RPMI7951 (cell line): ENCODE measurements around the gene C1QTNF6. TPM values are rescaled to one million over a fixed set of nuclear protein-coding genes. Genes with fewer than 3 reads are reported as not detected.
"Not testable (repeated sequence)": the region's sequence is repeated elsewhere in the genome, so short reads cannot be mapped to it uniquely, and the experiment has no call there.

ENCODE experiments used
- DNase-seq: peaks from one replicate; pipeline ENCODE4 v3.0.0-alpha.2; 2012; ENCODE audit warnings: low read depth
- total RNA-seq: library from RNA; depleted of rRNA; stranded (reverse); fragments of >200 nt; shearing (Covaris generic); gene quantifications from 2 replicates; pipeline ENCODE4 v1.2.3, GENCODE V29; 2014; rRNA removed

C1QTNF6 gene
- 2.0 and 2.2 TPM in 2 replicates for total RNA-seq

DNA sequence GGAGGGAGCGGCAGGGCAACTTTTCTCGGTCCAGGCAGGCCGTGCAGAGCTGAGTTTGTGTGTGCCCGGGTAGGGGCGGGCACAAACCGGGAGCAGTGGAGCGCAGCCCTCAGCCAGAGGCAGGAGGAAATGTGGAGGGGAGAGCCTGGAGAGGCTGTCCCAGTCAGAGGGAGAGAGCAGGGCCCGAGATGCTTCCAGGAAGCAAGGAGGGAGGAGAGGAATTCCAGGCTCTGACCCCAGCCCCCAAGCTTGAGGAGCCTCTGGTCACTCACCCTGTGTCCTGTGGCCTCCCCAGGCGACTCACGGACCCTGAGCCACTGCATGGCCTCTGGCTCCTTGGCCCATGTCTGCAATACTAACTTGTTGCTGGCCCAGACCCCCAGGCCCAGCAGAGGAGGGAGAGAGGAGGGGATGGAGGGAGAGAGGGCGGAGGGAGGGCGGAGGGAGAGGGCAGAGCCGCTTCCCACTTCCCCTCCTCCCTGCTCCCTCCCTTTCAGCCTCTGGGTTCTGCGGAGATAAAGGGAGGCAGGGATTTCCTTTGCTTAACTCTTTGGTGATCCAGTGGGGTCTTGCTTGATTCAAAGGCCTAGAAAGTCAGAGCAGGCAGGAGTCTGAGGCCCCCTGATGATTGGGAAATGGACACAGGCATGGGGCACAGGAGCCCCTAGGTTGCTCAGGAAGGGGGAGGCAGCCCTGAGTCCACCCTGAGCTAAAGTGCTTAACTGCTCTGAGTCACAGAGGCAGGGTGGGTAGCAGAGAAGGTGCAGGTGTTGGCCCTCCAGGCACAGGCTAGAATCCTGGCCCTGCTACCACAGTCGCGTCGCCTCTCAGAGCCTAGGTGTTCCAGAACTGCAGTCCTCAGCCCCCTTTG lies at the start of gene C1QTNF6:
Gene C1QTNF6, minus strand, starts transcription at position 357 of the 871 bp plus-strand sequence. Its CDS starts 34 bp downstream, at position 323.
- peak; percentile 58 for DNase-seq

DNA sequence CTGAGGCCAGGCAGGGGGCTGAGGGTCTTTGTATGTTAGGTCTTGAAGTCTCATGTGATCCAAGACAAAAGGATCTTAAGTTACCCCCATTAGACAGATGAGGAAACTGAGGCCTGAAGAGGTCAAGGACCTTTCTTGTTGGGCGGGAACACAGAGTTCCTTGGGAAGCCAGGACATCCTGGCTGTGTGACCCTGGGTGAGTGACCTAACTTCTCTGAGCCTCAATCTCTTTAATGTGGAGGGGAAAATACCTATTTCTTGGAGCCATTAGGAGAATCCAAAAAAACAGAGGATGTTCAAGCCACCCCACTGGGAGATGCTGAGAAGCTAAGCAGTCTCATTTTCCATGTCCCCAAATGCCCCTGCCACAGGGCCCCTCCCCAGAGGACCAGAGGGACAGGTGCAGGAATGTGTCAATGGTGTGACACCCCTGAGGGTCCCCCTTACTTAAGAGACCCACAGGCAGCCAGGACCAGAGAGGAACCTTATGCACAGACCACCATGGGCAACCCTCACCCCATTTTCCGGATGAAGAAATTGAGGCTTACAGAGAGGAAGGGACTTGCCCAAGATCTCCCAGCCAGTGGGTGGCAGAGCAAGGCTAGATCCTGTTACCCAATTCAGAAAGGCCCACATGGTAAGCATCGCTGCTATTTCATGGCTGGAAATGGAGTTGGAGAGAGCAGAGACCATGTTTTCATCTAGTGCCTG lies 48.0 kb upstream of the C1QTNF6 start:
- DNase-seq = no peak

DNA sequence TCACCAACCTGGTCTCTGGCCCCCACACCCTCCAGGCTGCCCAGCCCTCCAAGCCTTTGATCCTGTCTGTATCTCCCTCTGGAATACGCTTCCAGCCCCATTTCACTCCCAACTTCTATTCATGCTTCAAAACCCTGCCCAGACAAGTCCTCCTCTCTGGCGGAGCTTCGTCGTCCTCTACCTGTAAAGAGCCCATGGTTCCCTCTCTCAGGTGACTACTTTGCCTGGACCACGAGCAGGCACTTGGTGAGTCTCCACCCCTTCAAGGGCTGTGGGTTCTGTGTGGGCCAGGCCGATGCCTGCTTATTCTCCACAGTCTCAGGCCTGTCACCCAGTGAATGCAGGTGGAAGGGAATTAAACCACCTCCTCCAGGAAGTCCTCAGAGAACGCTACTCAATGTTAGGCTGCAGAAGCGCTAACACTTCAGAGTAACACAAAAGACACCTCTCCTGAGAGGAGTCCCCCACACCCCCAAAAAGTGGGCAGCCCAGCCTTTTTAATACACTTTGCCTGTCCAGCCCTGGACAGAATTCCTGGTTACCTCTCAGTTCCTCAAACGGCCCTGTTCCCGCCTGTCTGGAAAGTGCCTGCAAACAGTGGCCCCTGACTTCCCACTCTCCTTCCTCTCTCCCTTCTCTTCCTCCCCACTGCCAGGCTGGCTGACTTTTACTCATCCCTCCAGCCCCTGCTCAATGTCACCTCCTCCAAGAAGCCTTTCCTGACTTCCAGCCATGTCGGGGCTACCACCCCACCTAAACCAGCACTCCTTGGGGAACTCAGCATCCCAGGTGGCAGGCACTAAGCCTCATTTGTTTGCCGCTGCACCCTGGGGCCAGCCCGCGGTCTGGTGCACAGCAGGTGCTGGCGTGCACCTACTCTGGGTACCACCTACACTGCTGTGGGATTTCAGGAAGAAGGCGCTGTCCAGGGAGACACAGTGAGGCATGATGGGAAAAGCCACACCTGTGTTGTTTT lies 47.0 kb upstream of the C1QTNF6 start:
- no peak for DNase-seq

DNA sequence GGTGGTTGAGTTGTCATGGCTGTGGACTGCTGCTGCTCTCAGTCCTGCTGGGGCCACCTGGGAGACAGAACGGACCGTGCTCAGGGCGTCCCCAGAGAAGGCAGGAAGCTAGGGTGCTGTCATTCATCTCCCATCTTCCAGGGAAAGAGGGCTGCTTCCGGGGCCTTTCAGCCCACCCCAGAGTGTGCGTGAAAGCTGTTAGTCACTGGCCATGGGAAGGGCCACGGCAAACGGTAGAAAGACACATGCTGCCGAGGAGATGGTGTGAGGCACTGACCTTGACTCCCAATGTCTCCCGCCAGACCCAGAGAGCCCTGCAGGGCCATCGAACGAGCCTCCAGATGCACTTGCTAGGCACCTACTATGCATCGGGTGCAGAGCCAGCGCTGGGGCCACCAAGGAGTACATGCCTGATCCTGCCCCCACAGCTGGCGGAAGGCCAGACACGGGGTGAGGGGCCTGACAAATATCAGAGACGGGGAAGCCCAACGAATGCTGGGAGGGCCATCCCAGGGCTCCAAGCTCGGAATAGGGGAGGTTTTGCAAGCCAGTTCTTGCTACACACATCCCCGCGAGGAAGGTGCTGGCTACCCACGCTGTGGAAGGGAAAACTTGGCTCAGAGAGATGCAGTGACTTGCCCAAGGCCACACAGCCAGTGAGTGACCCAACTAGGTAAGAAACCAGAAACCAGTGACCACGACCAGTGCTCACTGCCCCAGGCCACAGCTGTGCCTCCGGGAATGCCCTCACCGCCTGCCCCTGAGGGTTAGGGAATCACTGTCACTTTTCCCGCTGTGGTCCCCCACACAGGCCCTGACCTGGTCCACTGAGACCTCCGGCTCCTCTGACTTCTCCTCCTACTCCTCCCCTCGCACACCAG lies 45.9 kb upstream of the C1QTNF6 start:
- no peak for DNase-seq

DNA sequence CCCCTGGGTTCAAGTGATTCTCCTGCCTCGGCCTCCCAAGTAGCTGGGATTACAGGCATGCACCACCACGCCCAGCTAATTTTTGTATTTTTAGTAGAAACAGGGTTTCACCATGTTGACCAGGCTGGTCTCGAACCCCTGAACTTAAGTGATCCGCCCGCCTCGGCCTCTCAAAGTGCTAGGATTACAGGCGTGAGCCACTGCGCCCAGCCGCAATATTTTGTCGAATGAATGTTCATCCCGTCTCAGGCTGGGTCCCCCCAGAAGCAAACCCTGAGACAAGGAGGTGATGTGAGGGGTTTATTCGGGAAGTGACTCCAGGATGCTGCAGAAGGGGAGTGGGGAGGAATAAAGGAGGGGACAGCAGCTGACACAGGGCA lies 45.3 kb upstream of the C1QTNF6 start:
- DNase-seq = not testable (repeated sequence)

DNA sequence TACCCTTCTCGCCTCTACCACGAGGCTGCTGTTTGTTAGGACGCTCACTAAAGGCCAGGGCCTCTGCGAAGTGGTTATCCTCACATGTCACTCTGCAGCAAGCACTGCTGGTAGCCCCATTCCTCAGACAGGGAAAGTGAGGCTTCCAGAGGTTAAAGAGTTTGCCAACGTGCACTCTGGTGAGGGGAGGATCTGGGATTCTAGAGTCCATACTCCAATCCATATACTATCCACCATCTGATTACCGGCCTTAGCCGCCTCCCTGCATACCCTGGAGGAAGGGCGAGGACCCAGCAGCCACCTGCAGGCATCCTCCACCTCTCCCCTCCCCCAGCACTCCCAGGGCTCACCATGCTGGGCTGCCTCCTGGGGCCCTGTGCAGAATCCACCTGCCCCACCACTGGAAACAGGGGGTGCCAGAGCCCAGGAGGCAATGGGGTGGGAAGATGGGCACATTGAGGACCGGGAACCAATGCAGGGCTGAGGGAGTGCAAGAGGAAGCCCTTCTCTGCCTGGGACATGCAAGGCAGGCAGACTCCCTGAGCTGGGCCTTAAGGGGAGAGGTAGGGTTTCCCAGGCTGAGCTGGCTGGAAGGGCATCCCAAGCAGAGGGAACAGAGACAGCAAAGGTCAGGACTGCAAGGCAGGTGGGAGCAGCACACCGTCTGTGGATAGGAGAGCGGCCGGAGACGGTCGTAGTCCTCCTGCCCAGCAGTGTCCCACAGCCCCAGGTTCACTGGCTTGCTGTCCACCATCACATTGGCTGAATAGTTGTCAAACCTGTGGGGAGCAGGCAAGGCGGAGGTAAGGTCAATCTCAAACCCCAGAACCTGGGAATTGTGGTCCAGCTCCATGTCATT lies 44.3 kb upstream of the C1QTNF6 start:
- no peak for DNase-seq

DNA sequence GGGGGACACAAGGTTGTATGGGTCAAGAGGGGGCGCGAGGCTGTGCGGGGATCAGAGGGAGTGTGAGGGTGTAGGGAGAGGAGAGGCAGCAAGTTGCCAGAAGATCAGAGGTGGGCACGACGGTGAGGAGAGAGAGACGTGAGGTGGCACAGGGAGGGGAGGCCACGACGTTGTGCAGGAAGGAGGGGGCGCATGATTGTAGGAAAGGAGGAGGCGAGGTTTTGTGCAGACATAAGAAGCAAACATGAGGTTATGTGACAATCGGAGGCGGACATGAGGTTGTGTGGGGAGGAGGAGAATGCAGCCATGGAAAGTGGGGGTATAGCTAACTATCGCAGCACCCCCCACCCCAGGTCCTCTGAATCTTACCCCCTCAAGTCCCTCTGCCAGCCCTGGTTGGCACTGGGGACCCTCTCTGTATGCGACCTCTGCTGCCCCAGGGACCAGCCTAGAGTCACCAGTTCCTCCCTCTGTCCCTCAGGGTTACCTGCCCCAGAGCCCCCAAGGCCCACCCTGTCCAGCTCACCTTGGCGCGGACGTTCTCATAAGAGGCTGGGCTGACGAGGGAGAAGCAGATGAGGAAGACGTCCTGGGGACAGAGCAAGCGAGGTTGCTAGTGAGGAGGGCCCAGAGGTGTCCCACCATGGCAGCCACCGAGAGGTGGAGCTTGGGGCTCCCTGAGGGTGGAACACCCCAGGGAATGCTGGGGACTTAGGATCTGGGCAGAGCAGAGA lies 43.5 kb upstream of the C1QTNF6 start:
- DNase-seq = no peak

DNA sequence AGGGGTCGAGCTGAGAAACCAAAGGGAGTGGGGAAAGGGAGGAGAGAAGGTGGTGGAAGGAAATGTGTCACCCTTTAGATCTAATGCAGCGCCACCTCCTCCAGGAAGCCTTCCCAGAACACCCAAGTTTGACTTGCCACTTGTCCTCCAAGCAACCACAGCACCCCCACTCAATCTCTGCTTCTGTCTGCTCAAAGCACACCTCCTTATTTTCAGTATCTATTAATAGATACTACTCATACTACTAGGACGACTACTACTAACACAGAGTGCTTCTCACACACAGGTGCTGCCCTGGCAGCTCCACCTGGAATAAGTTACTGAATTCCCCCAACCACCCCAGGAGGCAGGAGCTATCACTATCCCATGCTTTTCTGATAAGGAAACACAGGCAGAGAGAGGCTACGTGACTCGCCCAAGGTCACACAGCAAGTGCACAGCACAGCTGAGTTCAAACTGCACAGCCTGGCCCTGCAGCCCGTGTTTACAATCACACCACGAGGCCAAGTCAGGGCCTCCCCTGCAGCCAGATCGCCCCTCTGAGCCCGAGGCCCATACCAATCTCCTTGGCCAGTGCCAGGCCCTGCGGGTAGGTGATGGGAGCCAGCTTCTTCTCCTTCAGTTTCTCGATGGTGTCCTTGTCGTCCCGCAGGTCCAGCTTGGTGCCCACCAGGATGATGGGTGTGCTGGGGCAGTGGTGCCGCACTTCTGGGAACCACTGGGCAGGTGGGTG lies 42.8 kb upstream of the C1QTNF6 start:
- no peak for DNase-seq

DNA sequence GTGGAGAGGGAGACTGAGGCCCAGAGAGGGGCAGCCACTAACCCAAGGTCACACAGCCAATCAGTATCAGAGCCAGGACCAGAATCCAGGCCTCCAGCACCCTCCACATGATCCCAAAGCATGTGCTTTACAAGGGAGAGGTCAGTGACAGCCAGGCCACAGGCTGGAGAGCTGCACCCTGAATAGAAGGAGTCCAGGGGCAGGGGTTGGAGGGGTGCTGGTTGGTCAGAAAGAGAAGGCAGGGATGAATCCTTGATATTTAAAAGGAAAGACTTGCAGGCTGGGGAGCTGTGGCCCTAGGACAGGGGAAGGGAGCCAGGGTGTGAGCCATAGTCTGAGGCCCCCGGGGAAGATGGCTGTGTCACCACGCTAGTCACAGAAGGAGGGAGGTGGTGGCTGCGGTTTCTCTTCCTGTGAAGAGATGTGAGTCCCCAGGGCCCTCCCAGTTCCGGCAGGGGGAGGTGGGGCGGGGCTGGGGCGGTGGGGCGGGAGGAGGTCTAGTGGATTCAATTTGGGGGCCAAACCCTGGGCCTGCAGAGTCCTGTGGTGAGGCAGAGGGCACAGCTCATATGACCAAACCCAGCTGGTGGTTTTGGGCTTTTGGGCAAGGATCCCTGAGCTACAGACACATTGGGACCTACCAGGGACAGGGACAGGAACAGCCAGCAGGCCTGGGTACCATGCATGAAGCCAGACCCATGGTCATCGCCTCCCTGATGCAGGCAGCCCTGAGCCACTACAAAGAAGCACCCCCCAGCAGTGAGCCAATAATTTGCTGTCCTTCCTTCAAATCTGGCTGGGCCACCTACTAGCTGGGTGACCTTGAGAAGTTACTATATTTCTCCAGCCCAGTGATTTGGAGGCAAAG lies 42.0 kb upstream of the C1QTNF6 start:
- DNase-seq = peak; percentile 95

DNA sequence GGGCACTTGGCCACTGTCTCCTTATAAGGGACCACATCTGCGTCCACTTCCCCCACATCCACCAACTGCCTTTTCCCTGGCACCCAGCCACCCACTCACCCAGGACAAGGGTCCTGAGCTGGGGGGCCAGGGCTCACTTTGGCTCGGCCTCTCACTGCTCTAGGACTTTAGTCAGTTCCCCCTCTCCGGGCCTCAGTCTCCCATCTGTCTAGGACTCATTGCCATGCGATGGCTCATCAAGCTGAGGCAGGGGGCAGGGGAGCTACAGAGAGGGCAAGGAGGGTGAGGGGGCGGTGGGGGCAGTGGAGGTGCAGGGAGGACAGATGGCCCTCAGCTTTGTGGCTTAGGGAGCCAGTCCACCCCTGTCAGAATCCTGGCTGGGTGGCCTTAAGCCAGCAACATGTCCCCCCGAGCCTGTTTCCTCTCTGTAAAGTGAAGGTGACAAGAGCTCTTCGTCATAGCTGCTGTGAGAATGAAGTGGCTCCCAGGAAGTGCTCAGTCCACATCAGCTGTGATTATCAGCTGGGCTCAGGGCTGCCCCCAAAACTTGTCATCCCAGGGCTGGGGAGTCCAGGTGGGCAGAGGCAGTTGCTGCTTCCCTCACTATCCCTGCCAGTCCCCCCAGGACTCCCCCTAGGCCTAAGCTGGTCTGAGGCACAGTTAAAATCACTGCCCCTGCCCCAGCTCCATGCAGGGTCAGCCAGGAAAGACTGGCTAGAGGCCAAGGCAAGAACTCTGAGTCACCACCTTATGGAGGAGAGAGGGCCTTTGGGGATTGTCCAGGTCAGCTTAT lies 41.2 kb upstream of the C1QTNF6 start:
- peak; percentile 92 for DNase-seq

DNA sequence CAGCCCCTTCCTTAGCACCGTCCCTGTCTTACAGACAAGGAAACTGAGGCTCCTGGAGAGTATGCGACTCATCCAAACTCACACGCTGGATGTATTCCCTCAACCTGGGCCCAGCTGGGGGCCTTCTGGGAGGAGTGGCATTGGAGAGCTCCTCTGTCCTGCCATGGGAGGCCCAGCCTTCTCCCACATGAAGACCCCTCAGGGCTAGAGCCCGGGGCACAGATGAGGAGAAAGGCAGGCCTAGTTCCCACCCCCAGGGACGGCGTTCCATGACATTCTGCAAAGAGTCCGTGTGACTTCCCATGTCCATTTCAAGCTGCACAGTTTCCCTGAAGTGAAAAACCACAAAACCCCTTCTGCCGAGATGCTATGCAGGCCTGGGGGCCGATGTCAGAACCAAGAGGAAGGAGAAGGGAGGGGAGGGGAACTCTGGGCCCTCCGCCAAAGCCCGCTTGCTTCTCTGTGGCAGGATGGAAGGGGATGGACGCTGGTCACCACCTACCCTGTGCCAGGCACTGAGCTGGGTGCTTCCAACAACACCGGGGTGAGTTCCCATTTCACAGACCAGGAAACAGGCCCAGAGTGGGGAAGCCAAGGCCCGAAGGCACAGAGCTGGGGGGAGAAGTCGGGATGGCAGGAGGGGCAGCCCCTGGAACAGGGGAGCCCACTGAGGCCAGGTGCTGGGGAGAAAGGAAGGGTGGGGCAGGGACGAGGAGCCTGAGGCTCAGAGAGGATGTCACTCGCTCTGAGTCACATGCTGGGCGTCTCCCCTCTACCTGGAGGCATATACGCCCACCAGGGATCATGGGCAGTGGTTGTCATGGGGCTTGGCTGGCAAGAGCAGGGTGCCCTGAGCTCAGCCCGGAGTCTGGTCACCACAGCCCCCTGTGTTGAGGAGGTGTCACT lies 40.3 kb upstream of the C1QTNF6 start:
- peak; percentile 92 for DNase-seq

DNA sequence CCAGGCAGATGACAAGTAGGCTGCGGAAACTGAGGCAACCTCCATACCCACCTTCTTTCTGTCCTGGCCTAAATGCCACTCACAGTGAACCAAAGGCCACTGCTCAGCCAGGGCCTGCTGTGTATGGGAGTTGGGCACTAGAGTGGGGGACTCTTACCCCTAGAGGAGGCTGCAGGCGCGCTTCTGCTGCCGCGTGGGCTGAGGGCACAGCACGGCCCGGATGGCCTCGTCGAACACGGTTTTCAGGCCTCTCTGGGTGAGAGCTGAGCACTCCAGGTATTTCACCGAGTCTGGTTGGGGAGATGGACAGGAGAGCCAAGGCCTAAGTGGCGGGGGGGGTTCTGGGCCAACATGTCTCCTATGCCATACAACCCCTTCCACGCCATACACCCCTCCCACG lies 38.5 kb upstream of the C1QTNF6 start:
- no peak for DNase-seq

DNA sequence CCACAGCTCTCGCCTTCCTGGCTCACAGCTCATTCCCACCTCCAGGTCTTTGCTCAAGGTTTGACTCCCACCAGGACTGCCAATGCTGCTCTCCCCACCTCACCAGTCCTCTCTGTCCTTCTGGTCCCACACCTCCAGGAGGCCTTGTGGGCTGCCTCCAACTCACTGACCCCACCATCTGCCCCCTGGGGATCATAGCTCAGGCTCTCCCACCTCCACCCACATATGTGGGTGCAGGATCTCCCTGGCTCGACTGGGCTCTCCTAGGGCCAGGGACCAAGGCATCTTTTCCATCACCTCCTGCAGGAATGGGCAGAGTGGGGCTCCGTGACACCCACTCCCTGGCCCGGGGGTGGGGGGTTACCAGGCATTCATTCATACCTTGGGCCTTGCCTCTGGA lies 38.0 kb upstream of the C1QTNF6 start:
- no peak for DNase-seq

DNA sequence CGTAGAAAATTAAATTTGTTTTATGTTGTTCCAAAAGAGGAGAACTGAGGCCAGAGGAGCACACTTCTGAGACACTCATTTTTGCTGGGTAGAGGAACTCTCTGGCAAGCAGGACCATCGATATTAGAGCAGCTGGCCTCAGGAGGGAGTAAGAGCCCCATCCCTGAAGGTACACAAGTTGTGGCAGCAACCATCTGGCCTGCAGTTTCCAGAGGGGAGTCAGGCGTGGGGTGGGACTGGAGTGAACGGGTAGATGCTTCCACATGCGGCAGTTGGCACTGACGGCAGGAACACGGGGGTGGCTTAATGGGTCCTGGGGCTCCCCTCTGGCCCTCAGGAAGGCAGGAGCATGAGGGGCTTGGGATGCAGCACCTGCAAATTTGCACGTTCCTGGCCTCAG lies 37.4 kb upstream of the C1QTNF6 start:
- DNase-seq = no peak

DNA sequence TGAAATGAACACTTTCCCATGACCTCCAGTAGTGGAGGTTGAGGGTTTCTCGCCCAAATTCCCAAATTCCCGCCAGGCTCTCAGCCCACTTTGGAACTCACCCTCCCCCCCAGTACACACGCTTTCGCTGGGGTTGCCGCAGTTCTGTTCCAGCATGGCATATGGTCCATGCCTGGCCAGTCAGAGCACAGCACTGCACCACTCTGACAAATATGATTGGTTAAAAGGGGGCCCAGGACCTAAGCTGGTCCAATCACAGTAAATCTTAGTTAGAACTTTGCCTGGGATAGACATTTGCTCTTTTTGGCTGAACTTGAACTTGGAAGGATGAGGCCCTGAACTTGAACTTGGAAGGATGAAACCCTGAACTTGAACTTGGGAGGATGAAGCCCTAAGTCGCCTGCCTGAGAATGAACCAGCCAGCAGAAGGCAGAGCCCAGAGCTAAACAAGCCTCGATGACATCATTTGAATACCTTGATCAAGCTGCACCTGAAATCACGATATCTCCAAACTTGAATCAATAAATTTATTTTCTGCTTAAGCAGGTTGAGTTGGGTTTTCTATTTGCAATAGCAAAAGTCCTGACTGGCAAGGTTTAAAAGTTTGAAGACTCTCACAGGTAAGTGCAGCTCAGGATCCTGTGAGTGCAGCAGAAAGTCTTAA lies 36.8 kb upstream of the C1QTNF6 start:
- DNase-seq = no peak
